ENCODE data around the gene LKAAEAR1.
A peak's percentile ranks its signal among the peaks of the same experiment; 100 is the strongest.

Gene LKAAEAR1

GRCh38 chr20:64079273-64080012 is 4.8 kb downstream of the LKAAEAR1 start, which contains the start of gene RGS19:
Gene RGS19, minus strand, starts transcription at chr20:64079518. Its CDS starts 2,632 bp downstream, at chr20:64076886.
- peak; percentile 57 for DNase-seq (ENCODE audit: low read depth in 2 of 2)

GRCh38 chr20:64078934-64079272 is 5.3 kb downstream of the LKAAEAR1 start:
- DNase-seq (ENCODE audit: low read depth in 2 of 2): no peak

GRCh38 chr20:64077876-64078551 is 6.2 kb downstream of the LKAAEAR1 start:
- DNase-seq (ENCODE audit: low read depth in 2 of 2): peak in 1 of 2 donors; percentile 42

- no peak for DNase-seq (ENCODE audit: low read depth in 2 of 2)
These were observed 6.7 kb downstream of the LKAAEAR1 start for GRCh38 chr20:64077541-64077875.

GRCh38 chr20:64077094-64077493 is 7.1 kb downstream of the LKAAEAR1 start:
- no peak for DNase-seq (ENCODE audit: low read depth in 2 of 2)

GRCh38 chr20:64076061-64076997 is 7.9 kb downstream of the LKAAEAR1 start:
- DNase-seq (ENCODE audit: low read depth in 2 of 2): no peak

GRCh38 chr20:64075556-64075955 is 8.6 kb downstream of the LKAAEAR1 start:
- no peak for DNase-seq (ENCODE audit: low read depth in 2 of 2)

GRCh38 chr20:64074963-64075362 is 9.2 kb downstream of the LKAAEAR1 start:
- no peak for DNase-seq (ENCODE audit: low read depth in 2 of 2)

GRCh38 chr20:64074184-64074789 is 9.9 kb downstream of the LKAAEAR1 start:
- DNase-seq (ENCODE audit: low read depth in 2 of 2): no peak

GRCh38 chr20:64073476-64074183 is 10.6 kb downstream of the LKAAEAR1 start:
- no peak for DNase-seq (ENCODE audit: low read depth in 2 of 2)

GRCh38 chr20:64072498-64073063 is 11.6 kb downstream of the LKAAEAR1 start:
- no peak for DNase-seq (ENCODE audit: low read depth in 2 of 2)

- no peak for DNase-seq (ENCODE audit: low read depth in 2 of 2)
These were observed 12.6 kb downstream of the LKAAEAR1 start for GRCh38 chr20:64071341-64072332.

- DNase-seq (ENCODE audit: low read depth in 2 of 2): no peak
These were observed 13.8 kb downstream of the LKAAEAR1 start for GRCh38 chr20:64070244-64070993.

- no peak for DNase-seq (ENCODE audit: low read depth in 2 of 2)
These were observed 14.5 kb downstream of the LKAAEAR1 start for GRCh38 chr20:64069614-64070243.

GRCh38 chr20:64069209-64069613 is 15.0 kb downstream of the LKAAEAR1 start:
- no peak for DNase-seq (ENCODE audit: low read depth in 2 of 2)

- DNase-seq (ENCODE audit: low read depth in 2 of 2): no peak
These were observed 15.6 kb downstream of the LKAAEAR1 start for GRCh38 chr20:64068386-64069208.

- no peak for DNase-seq (ENCODE audit: low read depth in 2 of 2)
These were observed 16.4 kb downstream of the LKAAEAR1 start for GRCh38 chr20:64067733-64068307.

Measured in stimulated activated CD8-positive, alpha-beta memory T cell treated with anti-CD3 and anti-CD28 coated beads, Interleukin-15, amount 100 ng/mL, for 48 hours (primary cell).